Sigmoid colon (tissue), 4 donors: ENCODE results near the gene NR2C1.

ENCODE experiments used
- EP300 ChIP-seq, 4 donors: sonication (generic); formaldehyde crosslinking; IDR thresholded peaks; one replicate each; pipeline ENCODE4 v1.6.1; 2017; ENCODE audit warnings: antibody characterized with exemption in 4 of 4
- POLR2A ChIP-seq, 2 donors: fragments of 450-650 bp; IDR thresholded peaks; one replicate each; pipeline ENCODE4 v1.6.1; 2016; ENCODE audit warnings: antibody characterized with exemption in 2 of 2, mild to moderate bottlenecking in 2 of 2, moderate library complexity in 2 of 2
- TF ChIP-seq, protein P1 (sequence below), 4 experiments: fragments of 450-650 bp in 3 of 4; fragments of 200-600 bp in 1 of 4; IDR thresholded peaks; one replicate each; pipeline ENCODE4 v1.5.1; 2016 to 2019; ENCODE audit warnings: antibody characterized with exemption in 4 of 4, mild to moderate bottlenecking in 3 of 4, moderate library complexity in 2 of 4

DNA sequence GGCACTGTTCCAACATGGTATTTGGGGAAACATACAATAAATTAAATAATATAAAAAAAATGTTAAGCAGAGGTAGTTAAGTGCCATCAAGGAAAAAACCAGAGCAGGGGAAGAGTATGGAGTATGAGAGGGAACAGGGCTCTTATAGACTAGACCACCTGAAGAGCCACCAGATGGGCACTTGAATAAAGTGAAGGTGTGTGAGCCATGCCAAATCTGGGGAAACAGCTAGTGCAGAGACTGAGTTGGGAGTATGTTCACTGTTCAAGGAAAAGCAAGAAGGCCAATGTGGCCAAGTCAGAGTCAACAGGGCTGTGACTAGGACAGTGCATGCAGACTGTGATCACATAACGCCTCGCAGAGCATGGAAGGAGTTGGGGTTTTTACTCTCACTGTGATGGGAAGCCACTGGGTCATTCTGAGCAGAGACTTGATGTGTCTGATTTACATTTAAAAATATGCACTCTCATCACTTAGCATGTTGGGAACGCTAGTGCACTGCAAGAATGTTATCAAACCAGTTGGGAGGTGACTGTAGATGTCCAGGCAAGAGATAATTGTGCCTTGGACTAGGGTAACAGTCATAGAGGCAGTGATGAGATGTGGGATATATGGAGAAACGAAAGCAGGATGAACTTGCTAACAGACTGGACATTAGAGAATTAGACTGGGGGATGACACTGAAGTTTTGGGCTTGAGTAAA is 95.5 kb downstream of the NR2C1 start:
- TF ChIP-seq POLR2A (IDR thresholded peaks at IDR 0.05), result no peak
- TF ChIP-seq, protein P1, sequence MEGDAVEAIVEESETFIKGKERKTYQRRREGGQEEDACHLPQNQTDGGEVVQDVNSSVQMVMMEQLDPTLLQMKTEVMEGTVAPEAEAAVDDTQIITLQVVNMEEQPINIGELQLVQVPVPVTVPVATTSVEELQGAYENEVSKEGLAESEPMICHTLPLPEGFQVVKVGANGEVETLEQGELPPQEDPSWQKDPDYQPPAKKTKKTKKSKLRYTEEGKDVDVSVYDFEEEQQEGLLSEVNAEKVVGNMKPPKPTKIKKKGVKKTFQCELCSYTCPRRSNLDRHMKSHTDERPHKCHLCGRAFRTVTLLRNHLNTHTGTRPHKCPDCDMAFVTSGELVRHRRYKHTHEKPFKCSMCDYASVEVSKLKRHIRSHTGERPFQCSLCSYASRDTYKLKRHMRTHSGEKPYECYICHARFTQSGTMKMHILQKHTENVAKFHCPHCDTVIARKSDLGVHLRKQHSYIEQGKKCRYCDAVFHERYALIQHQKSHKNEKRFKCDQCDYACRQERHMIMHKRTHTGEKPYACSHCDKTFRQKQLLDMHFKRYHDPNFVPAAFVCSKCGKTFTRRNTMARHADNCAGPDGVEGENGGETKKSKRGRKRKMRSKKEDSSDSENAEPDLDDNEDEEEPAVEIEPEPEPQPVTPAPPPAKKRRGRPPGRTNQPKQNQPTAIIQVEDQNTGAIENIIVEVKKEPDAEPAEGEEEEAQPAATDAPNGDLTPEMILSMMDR (IDR thresholded peaks at IDR 0.05), result no peak
- TF ChIP-seq EP300 (IDR thresholded peaks at IDR 0.05), result no peak
